A549 (cell line): ENCODE data around the gene VSTM4.

ENCODE experiments used
- CBX2 ChIP-seq: fragments of 200-600 bp; sonication (generic); IDR thresholded peaks from 2 replicates; pipeline ENCODE4 v1.6.1; 2016; ENCODE audit warnings: low read depth, mild to moderate bottlenecking, borderline replicate concordance
- CHD2 ChIP-seq: fragments of 150-350 bp; IDR thresholded peaks from 2 replicates; pipeline ENCODE4 v1.6.1; 2014; ENCODE audit warnings: low read length; ENCODE audit not compliant: partially characterized antibody
- CTCF ChIP-seq: fragments of >200 bp; sonication (Bioruptor Twin); formaldehyde crosslinking; IDR thresholded peaks from 3 replicates; pipeline ENCODE4 v1.5.1; 2016
- HDAC2 ChIP-seq: fragments of 200-600 bp; sonication (generic); IDR thresholded peaks from 2 replicates; pipeline ENCODE4 v1.6.1; 2016
- MAFK ChIP-seq: fragments of 450-650 bp; IDR thresholded peaks from 2 replicates; pipeline ENCODE4 v1.6.1; 2014; ENCODE audit not compliant: partially characterized antibody
- MAX ChIP-seq: IDR thresholded peaks from 2 replicates; pipeline ENCODE4 v1.6.1; 2012
- PBX3 ChIP-seq: IDR thresholded peaks from 2 replicates; pipeline ENCODE4 v1.6.1; 2012
- REST ChIP-seq: fragments of 200-600 bp; sonication (generic); IDR thresholded peaks from 2 replicates; pipeline ENCODE4 v1.6.1; 2016; ENCODE audit warnings: antibody characterized with exemption, mild to moderate bottlenecking, moderate library complexity
- ZFP36 ChIP-seq: fragments of 450-650 bp; IDR thresholded peaks from 2 replicates; pipeline ENCODE4 v1.6.1; 2014; ENCODE audit warnings: borderline replicate concordance; ENCODE audit not compliant: partially characterized antibody

- TF ChIP-seq REST (no peak), PBX3 (no peak), HDAC2 (no peak), CTCF (no peak), CHD2 (no peak), CBX2 (no peak), ZFP36 (no peak), MAX (no peak), MAFK (no peak)
Measured at GRCh38 chr10:49023071-49023470, 92.3 kb downstream of the VSTM4 start.
